IPS-11a (cell line): Measurements from ENCODE around the gene HAUS3.

Experiments
- H3K4me3 ChIP-seq: one replicate; pipeline ENCODE4 v1.5.1; 2013; ENCODE audit warnings: low read depth, low read length, control low read depth

The HAUS3 gene

GRCh38 chr4:2241410-2242353 is at the start of gene HAUS3, which contains the start of gene POLN:
HAUS3 (minus strand) TSS chr4:2242121; CDS start chr4:2240946, 1,175 bp downstream.
POLN (minus strand) TSS chr4:2242121; CDS start chr4:2229231, 12,890 bp downstream.
- peak within 1 kb of the TSS; percentile 62 for H3K4me3 ChIP-seq

- no peak overlapping the region for H3K4me3 ChIP-seq
These were observed 49.2 kb upstream of the HAUS3 start for GRCh38 chr4:2290974-2291704.

GRCh38 chr4:2290488-2290887 is 48.6 kb upstream of the HAUS3 start:
- no peak overlapping the region for H3K4me3 ChIP-seq

- H3K4me3 ChIP-seq: no peak overlapping the region
These were observed 48.0 kb upstream of the HAUS3 start for GRCh38 chr4:2289955-2290333.

- H3K4me3 ChIP-seq: no peak overlapping the region
These were observed 47.5 kb upstream of the HAUS3 start for GRCh38 chr4:2289311-2289954.

- no peak overlapping the region for H3K4me3 ChIP-seq
These were observed 46.2 kb upstream of the HAUS3 start for GRCh38 chr4:2288051-2288541.

GRCh38 chr4:2287594-2287915 is 45.6 kb upstream of the HAUS3 start:
- no peak overlapping the region for H3K4me3 ChIP-seq

- no peak overlapping the region for H3K4me3 ChIP-seq
These were observed 45.1 kb upstream of the HAUS3 start for GRCh38 chr4:2286904-2287593.

- H3K4me3 ChIP-seq: no peak overlapping the region
These were observed 43.9 kb upstream of the HAUS3 start for GRCh38 chr4:2285613-2286381.

- no peak overlapping the region for H3K4me3 ChIP-seq
These were observed 43.2 kb upstream of the HAUS3 start for GRCh38 chr4:2284934-2285612.

GRCh38 chr4:2284161-2284933 is 42.4 kb upstream of the HAUS3 start:
- H3K4me3 ChIP-seq: no peak overlapping the region

GRCh38 chr4:2283199-2283711 is 41.3 kb upstream of the HAUS3 start:
- H3K4me3 ChIP-seq: no peak overlapping the region

- no peak overlapping the region for H3K4me3 ChIP-seq
These were observed 39.8 kb upstream of the HAUS3 start for GRCh38 chr4:2281575-2282343.

GRCh38 chr4:2280531-2281300 is 38.8 kb upstream of the HAUS3 start:
- H3K4me3 ChIP-seq: no peak overlapping the region

GRCh38 chr4:2277956-2278355 is 36.0 kb upstream of the HAUS3 start:
- H3K4me3 ChIP-seq: no peak overlapping the region

GRCh38 chr4:2276581-2277325 is 34.8 kb upstream of the HAUS3 start:
- no peak overlapping the region for H3K4me3 ChIP-seq
